HepG2 (cell line): ENCODE results near the gene CYTH2. TPM values are rescaled to one million over a fixed set of nuclear protein-coding genes. Genes with fewer than 3 reads are reported as not detected.

Experiments
- ATAC-seq: fragments of 200-7000 bp; cut with Tn5 transposase; 3 replicates; pipeline ENCODE4 v1.9.1; 2020; ENCODE audit warnings: mild to moderate bottlenecking, moderate library complexity
- BruUV-seq: library from RNA; stranded (reverse); fragments of 400-500 nt; replicated peaks from 2 replicates; lab custom pipeline; 2021; lab: Mats Ljungman, UMichigan
- CTCF ChIA-PET: fragments of 300-600 bp; formaldehyde crosslinking; extraction: SDS; loops from one replicate; lab custom pipeline; 2021; ENCODE audit warnings: low total read pairs, inconsistent platforms, low intra/inter-chr PET ratio; lab: Yijun Ruan, JAX
- POLR2A ChIA-PET: fragments of 350-600 bp; sonication (Branson Sonifier 250); formaldehyde crosslinking; loops from one replicate; lab custom pipeline; 2020; ENCODE audit warnings: antibody characterized with exemption, inconsistent platforms; lab: Yijun Ruan, JAX
- DNase-seq: peaks from one replicate; pipeline ENCODE4 v3.0.0-alpha.2; 2015; ENCODE audit warnings: low spot score
- FAIRE-seq: peaks from 3 replicates; lab custom pipeline; 2011; peaks lifted over from hg19 to GRCh38; lab: Jason Lieb, UNC
- H2AFZ ChIP-seq: one replicate; pipeline ENCODE4 v1.6.1; 2011; ENCODE audit warnings: low read length, inconsistent platforms
- H3K27ac ChIP-seq: fragments of 300-600 bp; 3 replicates; pipeline ENCODE4 v1.8.0; 2011; ENCODE audit warnings: mixed run types, mild to moderate bottlenecking, mixed read lengths, low read length, inconsistent platforms; ENCODE audit not compliant: insufficient read depth; ENCODE audit errors: extremely low read length
- H3K27me3 ChIP-seq, 2 experiments: fragments of 200-600 bp in 1 of 2; 2 replicates in 1 of 2; 3 replicates in 1 of 2; pipeline versions ENCODE4 v1.6.0 to v1.8.0; 2011; ENCODE audit warnings: low read length in 2 of 2, mild to moderate bottlenecking in 2 of 2, moderate library complexity in 2 of 2, inconsistent platforms in 1 of 2; ENCODE audit not compliant: insufficient read depth in 2 of 2, control insufficient read depth in 1 of 2
- H3K36me3 ChIP-seq, 2 experiments: fragments of 200-600 bp in 1 of 2; replicated peaks in 1 of 2; 2 replicates in 1 of 2; 3 replicates in 1 of 2; pipeline versions ENCODE4 v1.5.1 to v1.8.0; 2011; ENCODE audit warnings: low read length in 2 of 2, inconsistent platforms in 1 of 2; ENCODE audit not compliant: insufficient read depth in 2 of 2, control insufficient read depth in 1 of 2
- H3K4me1 ChIP-seq: 2 replicates; pipeline ENCODE4 v1.5.1; 2012; ENCODE audit warnings: low read length, inconsistent platforms; ENCODE audit not compliant: insufficient read depth
- H3K4me2 ChIP-seq: 2 replicates; pipeline ENCODE4 v1.6.0; 2011; ENCODE audit warnings: low read depth, low read length, inconsistent platforms
- H3K4me3 ChIP-seq, 3 experiments: fragments of 200-600 bp in 1 of 3; sonication (generic), shearing (Covaris generic) in 1 of 3; replicated peaks in 1 of 3; 2 replicates each; pipeline ENCODE4 v1.5.1; 2011 to 2016; ENCODE audit warnings: low read length in 3 of 3, inconsistent platforms in 2 of 3, low read depth in 2 of 3, mild to moderate bottlenecking in 2 of 3, control low read depth in 1 of 3, mixed read lengths in 1 of 3; ENCODE audit not compliant: insufficient read depth in 1 of 3
- H3K79me2 ChIP-seq: one replicate; pipeline ENCODE4 v1.6.1; 2011; ENCODE audit warnings: low read length, inconsistent platforms; ENCODE audit not compliant: insufficient read depth
- H3K9ac ChIP-seq: 2 replicates; pipeline ENCODE4 v1.6.0; 2011; ENCODE audit warnings: mild to moderate bottlenecking, low read depth, low read length, inconsistent platforms; ENCODE audit not compliant: insufficient read depth
- H3K9me3 ChIP-seq: 2 replicates; pipeline ENCODE4 v1.5.1; 2012; ENCODE audit warnings: mild to moderate bottlenecking, low read length
- H4K20me1 ChIP-seq: 2 replicates; pipeline ENCODE4 v1.6.0; 2011; ENCODE audit warnings: inconsistent platforms, mild to moderate bottlenecking, low read length, moderate library complexity; ENCODE audit not compliant: insufficient read depth
- BHLHE40 ChIP-seq: IDR thresholded peaks from 2 replicates; pipeline ENCODE4 v1.6.1; 2011; ENCODE audit warnings: low read length, improper control_type of control experiment
- CHD4 ChIP-seq: fragments of 200-600 bp; sonication (generic); IDR thresholded peaks from 2 replicates; pipeline ENCODE4 v1.7.0; 2017; ENCODE audit warnings: mild to moderate bottlenecking, low read length, borderline replicate concordance
- CREB1 ChIP-seq, 2 experiments: fragments of 450-650 bp in 1 of 2; IDR thresholded peaks; 2 replicates each; pipeline ENCODE4 v1.6.1; 2016 to 2017; ENCODE audit warnings: control low read depth in 1 of 2, mild to moderate bottlenecking in 1 of 2, missing compliant biosample characterization in 1 of 2, missing genetic modification characterization in 1 of 2
- CREBL2 ChIP-seq: sonication (generic); formaldehyde crosslinking; IDR thresholded peaks from 2 replicates; pipeline ENCODE4 v1.8.1; 2023; ENCODE audit warnings: missing genetic modification reagents, mild to moderate bottlenecking, borderline replicate concordance
- CTCF ChIP-seq: sonication (generic); formaldehyde crosslinking; IDR thresholded peaks from 2 replicates; pipeline ENCODE4 v1.5.0; 2020; ENCODE audit warnings: mild to moderate bottlenecking, missing genetic modification reagents, moderate library complexity
- ERF ChIP-seq: IDR thresholded peaks from 2 replicates; pipeline ENCODE4 v1.6.1; 2018; ENCODE audit warnings: missing biosample characterization, missing genetic modification reagents
- GTF2F1 ChIP-seq: fragments of 150-350 bp; IDR thresholded peaks from 2 replicates; pipeline ENCODE4 v1.6.1; 2014; ENCODE audit warnings: low read length
- MZF1 ChIP-seq: sonication (generic); formaldehyde crosslinking; IDR thresholded peaks from 2 replicates; pipeline ENCODE4 v1.8.1; 2023; ENCODE audit warnings: mild to moderate bottlenecking, missing genetic modification reagents, borderline replicate concordance
- TCF12 ChIP-seq, 2 experiments: fragments of 450-650 bp in 1 of 2; sonication (generic) in 1 of 2; formaldehyde crosslinking in 1 of 2; IDR thresholded peaks; 2 replicates each; pipeline versions ENCODE4 v1.6.1 to v1.8.0; 2017 to 2022; ENCODE audit warnings: antibody characterized with exemption in 1 of 2, mild to moderate bottlenecking in 1 of 2, missing genetic modification reagents in 1 of 2, moderate library complexity in 1 of 2
- ZFX ChIP-seq: sonication (generic); formaldehyde crosslinking; IDR thresholded peaks from 2 replicates; pipeline ENCODE4 v1.4.0; 2020; ENCODE audit warnings: mild to moderate bottlenecking, low read depth, missing genetic modification reagents, moderate library complexity
- ZFY ChIP-seq: sonication (generic); formaldehyde crosslinking; IDR thresholded peaks from 2 replicates; pipeline ENCODE4 v1.4.0; 2020; ENCODE audit warnings: missing genetic modification reagents
- ZNF101 ChIP-seq: sonication (generic); formaldehyde crosslinking; IDR thresholded peaks from 2 replicates; pipeline ENCODE4 v1.4.0; 2020; ENCODE audit warnings: mild to moderate bottlenecking, low read depth, missing genetic modification reagents, borderline replicate concordance
- ZNF280B ChIP-seq: sonication (generic); formaldehyde crosslinking; IDR thresholded peaks from 2 replicates; pipeline ENCODE4 v1.5.0; 2020; ENCODE audit warnings: missing genetic modification reagents, mild to moderate bottlenecking, borderline replicate concordance
- ZNF512B ChIP-seq: sonication (generic); formaldehyde crosslinking; IDR thresholded peaks from 2 replicates; pipeline ENCODE4 v1.5.1; 2020; ENCODE audit warnings: missing genetic modification reagents, mild to moderate bottlenecking, borderline replicate concordance
- WGBS: methylation state at CpG from one replicate; pipeline ENCODE4 v1.1.6; 2017; ENCODE audit warnings: low lambda C conversion rate; 5-methylcytosine and 5-hydroxymethylcytosine counted together
- in situ Hi-C: cut with HindIII; loops from 2 replicates; pipeline ENCODE4 v1.10.0; 2017; ENCODE audit warnings: low pct_unique_long_range_greater_than_20kb; ENCODE audit not compliant: extremely low pct_ligation_motif_present
- intact Hi-C: fragments of 100-400 bp; cut with micrococcal nuclease; formaldehyde crosslinking; loops from one replicate; pipeline ENCODE4 v1.10.0; 2022; ENCODE audit not compliant: unreplicated experiment
- polyA plus RNA-seq, 8 experiments: library from polyadenylated mRNA; depleted of rRNA in 3 of 8; stranded (reverse) in 7 of 8; unstranded in 1 of 8; fragments of >200 nt; fragmentation: Illumina TruSeq in 4 of 8; extraction: Trizol in 4 of 8; gene quantifications; 2 replicates each; pipeline versions ENCODE4 v1.2.1 to v1.2.3, GENCODE V29; 2011 to 2016; ENCODE audit warnings: low read depth in 4 of 8, missing spikeins in 1 of 8, mixed read lengths in 1 of 8; ENCODE audit not compliant: insufficient read depth in 1 of 8
- total RNA-seq, 5 experiments: library from RNA; depleted of rRNA; stranded (reverse); fragments of >200 nt; fragmentation: Illumina TruSeq; extraction: Trizol; gene quantifications; 2 replicates each; pipeline ENCODE4 v1.2.3, GENCODE V29; 2016; ENCODE audit warnings: low read depth in 1 of 5
- TF ChIP-seq, protein P1 (sequence below): IDR thresholded peaks from 2 replicates; pipeline ENCODE4 v1.6.1; 2016; ENCODE audit warnings: missing genetic modification reagents, missing compliant biosample characterization

Gene CYTH2
- total and polyA plus RNA-seq, 2 of the 13 experiments (the other 11 are each of a cell fraction or from before 2014, with no cell fraction given) = 16.5 to 39.3 TPM

DNA sequence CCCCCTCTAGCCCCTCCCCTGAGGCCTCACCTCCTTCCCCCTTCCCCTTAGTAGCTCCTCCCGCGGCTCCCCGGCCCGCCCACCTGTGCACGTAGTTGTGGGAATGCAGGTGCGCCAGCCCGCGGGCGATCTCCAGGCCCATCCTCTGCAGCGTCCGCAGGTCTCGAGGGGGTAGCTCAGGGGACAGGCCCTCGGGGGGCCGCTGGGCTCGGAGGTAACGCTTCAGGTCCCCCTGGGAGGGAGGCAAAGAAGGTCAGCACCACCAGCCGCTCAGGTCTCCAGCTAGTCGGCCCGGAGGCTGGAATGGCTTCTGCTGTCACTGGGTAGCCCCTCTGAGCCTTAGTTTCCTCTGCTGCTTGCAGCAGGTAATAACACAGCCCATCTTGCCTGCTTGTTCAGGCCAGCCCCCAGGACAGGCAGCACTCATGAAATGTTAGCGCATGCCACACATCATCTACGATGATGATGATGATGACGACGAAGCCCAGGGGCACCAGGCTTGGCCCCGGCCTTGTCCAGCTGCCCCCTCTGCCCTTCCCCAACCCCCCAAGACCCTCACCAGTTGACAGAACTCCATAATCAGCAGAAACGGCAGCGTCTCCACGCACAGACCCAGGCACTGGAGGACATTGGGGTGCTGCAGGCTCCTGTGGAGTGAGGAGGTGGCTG is 33.3 kb downstream of the CYTH2 start:
- Histone ChIP-seq H2AFZ (no peak overlapping the region), H3K36me3 (no peaks in the 10 kb centered on the region), H3K79me2 (no peaks in the 10 kb centered on the region), H3K27ac (no peak overlapping the region), H3K27me3 (peaks cover 0 to 9% of the 10 kb centered on the region in 2 experiments; a peak in 2 of 5 replicates), H3K4me3 (peak overlapping the region in 2 of 3 experiments; percentile 44 to 68; a peak in 3 of 6 replicates), H4K20me1 (no peaks in the 10 kb centered on the region), H3K4me1 (peaks cover 40% of the 10 kb centered on the region), H3K9ac (peak overlapping the region; percentile 10; the same call in 1 of the 2 replicates), H3K9me3 (no peaks in the 10 kb centered on the region), H3K4me2 (peak overlapping the region; percentile 64)
- BruUV-seq = no TSS peak
- in situ Hi-C loops (loop anchor here (5.0 kb wide), 1 partner anchor 85 kb away; no protein-coding TSS in a partner anchor), intact Hi-C loops (no loop called here)
- FAIRE-seq (no peak), DNase-seq (no peak), ATAC-seq (no peak)
- WGBS = 12% methylated on average over 14 of the region's 27 CpGs
- ChIA-PET CTCF (interaction anchor here (1.0 kb wide), 1 partner anchor 82 kb away, joined by 6 read pairs; no protein-coding TSS in a partner anchor), POLR2A (interaction anchor here (0.6 to 1.2 kb wide), 12 partner anchors 10 to 139 kb away, joined by 3 to 13 read pairs (median 4); partner anchors contain the start of genes RPL18, SPHK2 and TMEM143)
- TF ChIP-seq ZFY (CRISPR knock-in tag) (peak; percentile 13; the same call in 1 of the 2 replicates), ZNF101 (CRISPR knock-in tag) (no peak), CREB1 (IDR thresholded peaks at IDR 0.05) (peak; percentile 25; the same call in 1 of the 2 replicates), CREB1 (CRISPR knock-in tag; IDR thresholded peaks at IDR 0.05) (no peak), GTF2F1 (no peak), ZFX (CRISPR knock-in tag) (peak; percentile 50; the same call in 1 of the 2 replicates), CHD4 (no peak), TCF12 (IDR thresholded peaks at IDR 0.05) (no peak), TCF12 (CRISPR knock-in tag; IDR thresholded peaks at IDR 0.05) (no peak), BHLHE40 (no peak), ERF (CRISPR knock-in tag) (0 out of 2 replicates have a peak, but pooled peaks have one; percentile 21), CTCF (CRISPR knock-in tag) (peak; percentile 1; the same call in 1 of the 2 replicates), CREBL2 (CRISPR knock-in tag) (no peak), MZF1 (CRISPR knock-in tag) (no peak), ZNF280B (CRISPR knock-in tag) (no peak), ZNF512B (CRISPR knock-in tag) (no peak)
- TF ChIP-seq, protein P1, sequence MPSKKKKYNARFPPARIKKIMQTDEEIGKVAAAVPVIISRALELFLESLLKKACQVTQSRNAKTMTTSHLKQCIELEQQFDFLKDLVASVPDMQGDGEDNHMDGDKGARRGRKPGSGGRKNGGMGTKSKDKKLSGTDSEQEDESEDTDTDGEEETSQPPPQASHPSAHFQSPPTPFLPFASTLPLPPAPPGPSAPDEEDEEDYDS (CRISPR knock-in tag) = peak; percentile 34; the same call in 1 of the 2 replicates
